ENCODE results near the gene PCDH18. TPM values are rescaled to one million over a fixed set of nuclear protein-coding genes. Genes with fewer than 3 reads are reported as not detected.

The PCDH18 gene
- total RNA-seq, 4 donors from 2014 or later = 10.6 to 27.1 (median 20.8) TPM

DNA sequence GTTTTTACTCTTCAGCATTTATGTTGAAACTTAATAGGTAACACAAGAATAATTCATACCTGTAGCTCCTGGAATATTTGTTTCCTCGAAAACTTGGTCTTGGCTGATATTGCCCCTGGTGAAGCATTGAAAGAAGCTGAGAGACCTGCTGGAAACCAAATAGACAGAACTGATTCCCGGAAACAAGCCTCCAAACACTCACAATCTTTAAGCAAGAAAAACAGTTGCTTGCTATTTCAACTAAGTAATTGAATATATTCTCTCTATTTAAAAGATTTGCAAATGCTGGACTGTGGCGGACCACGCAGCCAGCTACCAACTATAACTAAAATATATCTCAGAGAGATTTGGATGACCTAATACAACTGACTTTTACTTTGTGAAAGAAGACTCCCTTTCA is 3.6 kb downstream of the PCDH18 start:
- DNase-seq = no peak
- TF ChIP-seq POLR2AphosphoS5 (IDR thresholded peaks at IDR 0.05) (no peak), POLR2A (IDR thresholded peaks at IDR 0.05) (no peak), CTCF (IDR thresholded peaks at IDR 0.05) (no peak), EP300 (IDR thresholded peaks at IDR 0.05; ENCODE audit: low read depth) (no peak)
- peaks cover 0 to 12% (median 0%) of the 10 kb centered on the region in 4 donors for H3K4me1 ChIP-seq
- H3K4me3 ChIP-seq = peak overlapping the region; percentile 11 to 56 (median 40)
- intact Hi-C loops (cut with DNase I; ENCODE audit: low total_unique reads) = no loop called here
- H3K27ac ChIP-seq = peak overlapping the region; percentile 77 to 84 (median 82)
- WGBS, 2 donors (ENCODE audit: low coverage in 1 of 2) = 40 to 51% methylated on average over 4 of the region's 4 CpGs
- no peaks in the 10 kb centered on the region for H3K9me3 ChIP-seq
- in situ Hi-C loops (cut with MboI; ENCODE audit: low pct_ligation_motif_present in 1 of 4, low pct_unique_long_range_greater_than_20kb in 1 of 4, low sequenced_read_pairs in 3 of 4) = no loop called here
- no peaks in the 10 kb centered on the region for H3K27me3 ChIP-seq
- H3K36me3 ChIP-seq = no peaks in the 10 kb centered on the region

DNA sequence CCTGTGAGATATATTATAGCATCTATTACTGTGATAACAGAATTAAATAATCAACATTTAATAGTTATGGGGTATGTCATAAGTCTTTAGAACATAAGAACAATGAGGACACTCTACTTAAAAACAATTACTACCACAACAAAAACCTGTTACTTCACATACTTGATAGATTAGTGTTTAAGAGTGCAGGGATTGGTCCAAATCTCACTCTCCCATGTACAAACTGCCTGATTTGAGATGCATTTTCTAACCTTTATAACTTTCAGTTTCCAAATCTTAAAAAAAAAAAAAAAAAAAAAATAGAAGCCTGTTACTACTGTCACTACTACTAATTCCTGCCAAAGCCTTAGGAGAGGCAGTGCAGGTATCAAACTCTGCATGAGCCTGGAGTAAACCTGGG is 5.6 kb downstream of the PCDH18 start:
- peak overlapping the region; percentile 54 to 84 (median 80) for H3K27ac ChIP-seq
- DNase-seq = no peak
- peaks cover 0 to 12% (median 0%) of the 10 kb centered on the region in 4 donors for H3K4me1 ChIP-seq
- H3K36me3 ChIP-seq = no peaks in the 10 kb centered on the region
- no peaks in the 10 kb centered on the region for H3K27me3 ChIP-seq
- in situ Hi-C loops (cut with MboI; ENCODE audit: low pct_ligation_motif_present in 1 of 4, low pct_unique_long_range_greater_than_20kb in 1 of 4, low sequenced_read_pairs in 3 of 4) (no loop called here), intact Hi-C loops (cut with DNase I; ENCODE audit: low total_unique reads) (no loop called here)
- H3K4me3 ChIP-seq = peak overlapping the region in 2 of 4 donors; percentile 9 to 56
- no peaks in the 10 kb centered on the region for H3K9me3 ChIP-seq
- TF ChIP-seq CTCF (IDR thresholded peaks at IDR 0.05) (no peak), POLR2A (IDR thresholded peaks at IDR 0.05) (no peak), EP300 (IDR thresholded peaks at IDR 0.05; ENCODE audit: low read depth) (no peak), POLR2AphosphoS5 (IDR thresholded peaks at IDR 0.05) (no peak)

GRCh38 chr4:137524725-137525369 is 7.4 kb downstream of the PCDH18 start:
- Histone ChIP-seq H3K27ac (peak overlapping the region; percentile 22 to 84 (median 48)), H3K36me3 (no peaks in the 10 kb centered on the region), H3K9me3 (no peaks in the 10 kb centered on the region), H3K4me1 (peaks cover 0 to 14% (median 0%) of the 10 kb centered on the region in 4 donors), H3K4me3 (no peak overlapping the region), H3K27me3 (no peaks in the 10 kb centered on the region)
- in situ Hi-C loops (cut with MboI; ENCODE audit: low pct_ligation_motif_present in 1 of 4, low pct_unique_long_range_greater_than_20kb in 1 of 4, low sequenced_read_pairs in 3 of 4) = no loop called here
- DNase-seq = no peak
- WGBS, 2 donors (ENCODE audit: low coverage in 1 of 2) = 45 to 64% methylated on average over 4 of the region's 4 CpGs
- TF ChIP-seq CTCF (IDR thresholded peaks at IDR 0.05) (no peak), EP300 (IDR thresholded peaks at IDR 0.05; ENCODE audit: low read depth) (no peak), POLR2AphosphoS5 (IDR thresholded peaks at IDR 0.05) (no peak), POLR2A (IDR thresholded peaks at IDR 0.05) (no peak)
- intact Hi-C loops (cut with DNase I; ENCODE audit: low total_unique reads) = no loop called here

DNA sequence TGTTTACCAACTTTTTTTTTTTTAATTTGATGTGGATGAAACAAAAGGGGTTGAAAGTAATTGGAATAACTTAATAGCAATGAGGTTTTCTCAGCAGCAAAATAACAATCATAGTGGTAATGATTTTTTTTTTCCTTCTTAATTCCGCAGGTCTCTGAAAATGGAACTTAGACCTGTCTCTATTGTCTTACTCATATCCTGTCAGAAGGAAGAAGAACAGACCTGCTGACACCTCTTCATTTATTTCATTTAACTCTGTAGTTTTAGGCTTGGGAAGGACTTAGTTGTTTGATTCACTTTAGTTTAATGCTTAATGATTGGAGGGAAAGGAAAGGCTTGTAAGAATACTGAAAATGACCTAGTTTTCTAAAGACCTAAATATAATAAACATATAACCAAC is 9.0 kb downstream of the PCDH18 start:
- H3K4me3 ChIP-seq = no peak overlapping the region
- no peaks in the 10 kb centered on the region for H3K27me3 ChIP-seq
- DNase-seq = no peak
- H3K27ac ChIP-seq = peak overlapping the region in 3 of 4 donors; percentile 46 to 84 (median 49)
- WGBS, 2 donors (ENCODE audit: low coverage in 1 of 2) = 60 to 83% methylated on average over 1 of the region's 1 CpG
- TF ChIP-seq POLR2A (IDR thresholded peaks at IDR 0.05) = no peak
- TF ChIP-seq POLR2AphosphoS5 (IDR thresholded peaks at IDR 0.05) = no peak
- no peak for TF ChIP-seq CTCF (IDR thresholded peaks at IDR 0.05)
- TF ChIP-seq EP300 (IDR thresholded peaks at IDR 0.05; ENCODE audit: low read depth) = no peak
- intact Hi-C loops (cut with DNase I; ENCODE audit: low total_unique reads) (no loop called here), in situ Hi-C loops (cut with MboI; ENCODE audit: low pct_ligation_motif_present in 1 of 4, low pct_unique_long_range_greater_than_20kb in 1 of 4, low sequenced_read_pairs in 3 of 4) (no loop called here)
- peaks cover 0 to 17% (median 0%) of the 10 kb centered on the region in 4 donors for H3K4me1 ChIP-seq
- no peaks in the 10 kb centered on the region for H3K9me3 ChIP-seq
- H3K36me3 ChIP-seq = no peaks in the 10 kb centered on the region

Data from transverse colon (tissue), 4 donors.